GM18951 (cell line): ENCODE results near the gene IL4I1.

Experiments
- POLR2A ChIP-seq: IDR thresholded peaks from 4 replicates; pipeline ENCODE4 v1.6.1; 2011; ENCODE audit warnings: mild to moderate bottlenecking; ENCODE audit not compliant: insufficient read length, insufficient read depth; ENCODE audit errors: extremely low read depth
- in situ Hi-C: fragments of 300-500 bp; cut with MboI; formaldehyde crosslinking; loops from one replicate; pipeline ENCODE4 v1.12.0; 2022; ENCODE audit warnings: low sequenced_read_pairs, mixed read lengths, inconsistent platforms; ENCODE audit not compliant: unreplicated experiment

Gene IL4I1

DNA sequence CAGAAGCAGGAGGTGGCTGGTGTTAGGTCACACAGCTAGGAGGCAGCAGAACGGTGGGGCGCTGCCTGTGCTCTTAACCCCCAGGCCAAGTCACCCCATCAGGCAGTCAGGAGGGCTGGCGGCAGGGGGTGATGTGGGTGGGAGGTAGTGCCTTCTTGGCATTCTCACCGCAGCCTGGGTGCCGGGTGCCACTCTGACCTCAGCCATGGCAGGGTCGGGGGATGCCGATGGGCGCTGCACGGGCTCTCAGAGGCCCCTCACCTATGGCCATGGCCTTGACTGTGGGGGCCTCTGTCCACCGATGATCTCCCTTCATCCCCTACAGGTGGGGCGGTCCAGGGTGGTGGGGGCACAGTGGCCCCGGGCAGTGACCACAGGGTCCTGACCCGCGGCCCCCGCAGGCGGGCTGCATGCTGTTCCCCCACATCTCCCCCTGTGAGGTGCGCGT lies 40.1 kb downstream of the IL4I1 start:
- TF ChIP-seq POLR2A, result peak; percentile 15
- in situ Hi-C loops, result no loop called here

DNA sequence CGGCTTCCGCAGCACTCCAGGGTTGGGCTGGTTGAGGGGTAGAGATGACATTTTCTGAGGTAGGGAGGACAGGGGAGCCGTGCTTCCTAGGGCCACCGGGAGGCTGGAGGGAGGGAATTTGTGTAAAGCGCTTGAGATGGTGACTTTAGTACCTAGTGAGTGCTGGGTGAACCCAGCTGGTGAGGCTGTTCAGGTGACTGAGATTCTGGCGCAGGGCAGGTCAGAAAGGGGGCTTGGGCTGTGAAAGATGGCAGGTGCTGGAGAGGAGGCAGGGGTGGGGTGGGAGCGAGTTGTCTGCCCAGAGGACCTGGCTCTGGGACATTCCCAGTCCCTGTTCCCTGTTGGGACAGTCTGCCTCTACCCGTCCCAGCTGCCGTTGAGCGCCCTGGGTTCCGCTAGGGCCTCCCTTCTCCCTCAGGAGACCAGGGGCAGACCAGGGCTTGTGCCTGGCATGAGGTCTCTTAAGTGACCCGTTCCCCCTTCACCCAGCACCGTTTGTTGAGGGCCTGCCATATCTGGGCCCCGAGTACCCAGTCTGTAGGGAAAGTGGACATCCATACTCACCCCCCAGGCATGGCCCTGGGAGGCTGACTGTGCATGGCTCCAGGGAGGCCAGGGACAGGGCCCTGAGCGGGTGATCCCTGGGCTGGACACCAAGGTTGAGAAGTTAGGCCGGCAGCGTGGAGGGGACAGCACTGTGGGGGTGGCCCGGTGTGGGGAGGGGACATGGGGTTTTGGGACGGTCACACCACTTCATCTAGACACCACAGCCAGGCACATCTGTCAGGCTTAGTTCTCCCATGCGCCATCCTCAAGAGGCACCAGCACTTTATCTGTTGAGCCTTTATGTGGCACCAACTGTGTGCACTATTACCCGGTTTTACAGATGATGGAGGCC lies 40.8 kb downstream of the IL4I1 start:
- in situ Hi-C loops, result no loop called here
- peak; percentile 26 for TF ChIP-seq POLR2A

DNA sequence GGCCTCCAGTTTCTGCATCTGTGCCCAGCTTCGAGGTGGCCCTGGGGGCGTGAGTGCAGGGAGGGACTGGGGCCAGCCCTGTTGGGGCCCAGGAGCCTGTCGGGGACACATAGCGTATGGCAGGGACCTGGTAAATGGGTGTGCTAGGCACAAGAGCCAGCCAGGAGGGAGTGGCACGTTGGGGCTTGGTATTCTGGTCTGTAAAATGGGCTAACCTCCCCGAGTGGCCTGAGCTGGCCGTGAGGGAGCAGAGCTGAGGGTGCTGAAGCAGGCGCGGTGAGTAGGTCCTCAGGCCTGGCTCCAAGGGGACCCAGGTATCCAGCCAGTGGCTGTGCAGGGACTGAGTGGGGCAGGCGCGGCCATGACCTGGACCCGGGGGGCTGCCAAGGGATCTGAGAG lies 41.4 kb downstream of the IL4I1 start:
- in situ Hi-C loops, result no loop called here
- TF ChIP-seq POLR2A, result no peak

DNA sequence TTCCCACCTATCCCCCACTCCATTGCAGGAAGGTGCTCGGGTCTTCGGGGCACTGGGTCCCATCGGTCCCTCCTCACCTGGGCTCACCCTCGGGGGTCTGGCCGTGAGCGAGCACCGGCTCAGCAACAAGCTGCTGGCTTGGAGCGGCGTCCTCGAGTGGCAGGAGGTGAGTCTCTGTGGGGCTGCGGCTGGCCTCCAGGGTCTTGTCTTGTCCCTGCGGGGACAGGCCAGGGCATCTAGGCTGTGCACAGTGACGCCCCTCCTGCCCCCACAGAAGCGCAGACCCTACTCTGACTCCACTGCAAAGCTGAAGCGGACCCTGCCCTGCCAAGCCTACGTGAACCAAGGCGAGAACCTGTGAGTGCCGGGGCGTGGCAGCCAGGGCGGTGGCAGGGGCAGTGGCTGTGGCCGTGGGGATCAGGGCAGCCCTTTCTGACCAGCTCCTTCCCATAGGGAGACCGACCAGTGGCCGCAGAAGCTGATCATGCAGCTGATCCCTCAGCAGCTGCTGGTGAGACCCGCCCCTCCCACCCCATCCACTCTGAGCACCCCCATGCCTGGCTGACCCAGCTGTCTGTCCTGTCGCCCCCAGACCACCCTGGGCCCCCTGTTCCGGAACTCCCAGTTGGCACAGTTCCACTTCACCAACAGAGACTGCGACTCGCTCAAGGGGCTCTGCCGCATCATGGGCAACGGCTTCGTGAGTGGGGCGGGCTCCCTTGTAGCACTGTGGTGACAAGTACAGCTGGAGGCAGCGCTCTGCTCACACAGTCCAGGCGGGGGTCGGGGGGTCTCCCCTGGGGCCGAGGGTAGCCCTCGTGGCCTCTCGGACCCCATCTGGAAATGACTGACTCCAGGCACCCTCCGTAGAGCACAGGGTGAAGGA lies 42.1 kb downstream of the IL4I1 start:
- TF ChIP-seq POLR2A, result peak; percentile 11
- in situ Hi-C loops, result no loop called here

DNA sequence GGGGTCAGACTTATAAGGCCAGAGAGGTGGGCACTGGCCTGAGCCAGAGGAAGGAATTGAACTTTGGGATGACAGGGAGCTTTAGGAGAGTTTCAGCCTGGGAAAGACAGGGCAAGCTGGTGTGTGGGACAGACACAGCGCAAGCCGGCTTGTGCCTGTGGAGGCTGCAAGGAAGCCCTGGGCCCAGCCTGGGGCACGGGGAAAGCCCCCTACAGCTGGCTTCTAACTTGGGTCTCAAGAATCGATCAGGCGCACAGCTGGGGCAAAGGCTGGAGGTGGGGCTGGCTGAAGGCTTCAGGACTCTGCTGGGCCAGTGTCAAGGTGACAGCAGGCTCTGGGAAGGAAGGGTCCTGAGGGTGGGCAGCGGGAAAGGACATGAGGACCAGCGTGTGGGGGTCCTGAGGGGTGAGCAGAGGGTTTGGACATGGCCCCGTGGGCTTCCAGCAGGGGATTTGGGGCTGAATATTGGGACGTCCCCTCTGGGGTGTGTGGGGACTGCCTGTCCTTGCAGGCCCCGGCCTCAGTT lies 42.8 kb downstream of the IL4I1 start:
- in situ Hi-C loops, result no loop called here
- TF ChIP-seq POLR2A, result no peak

DNA sequence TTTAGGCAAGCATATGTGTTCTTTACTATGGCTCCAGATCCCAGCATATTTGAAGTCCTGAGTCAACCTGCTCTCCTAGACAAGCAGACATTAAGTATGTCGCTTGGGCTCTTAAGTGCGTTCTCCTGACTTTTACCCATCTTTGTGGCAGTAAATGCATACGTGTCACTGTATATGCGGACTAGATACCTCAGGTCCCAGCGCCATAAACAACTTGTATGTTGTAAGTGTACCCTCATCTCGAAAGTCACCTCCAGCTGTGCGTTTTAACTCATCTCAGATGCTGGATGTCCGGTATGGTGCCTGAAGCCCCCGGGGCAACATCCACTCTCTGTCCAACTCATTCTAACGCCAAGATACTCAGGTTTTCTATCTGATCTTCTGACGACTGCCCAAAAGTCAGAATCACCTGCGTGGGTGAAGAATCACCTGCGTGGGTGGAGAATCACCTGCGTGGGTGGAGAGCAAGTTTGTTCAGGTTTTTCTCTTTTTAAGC lies 44.0 kb downstream of the IL4I1 start:
- TF ChIP-seq POLR2A, result no peak
- in situ Hi-C loops, result no loop called here

DNA sequence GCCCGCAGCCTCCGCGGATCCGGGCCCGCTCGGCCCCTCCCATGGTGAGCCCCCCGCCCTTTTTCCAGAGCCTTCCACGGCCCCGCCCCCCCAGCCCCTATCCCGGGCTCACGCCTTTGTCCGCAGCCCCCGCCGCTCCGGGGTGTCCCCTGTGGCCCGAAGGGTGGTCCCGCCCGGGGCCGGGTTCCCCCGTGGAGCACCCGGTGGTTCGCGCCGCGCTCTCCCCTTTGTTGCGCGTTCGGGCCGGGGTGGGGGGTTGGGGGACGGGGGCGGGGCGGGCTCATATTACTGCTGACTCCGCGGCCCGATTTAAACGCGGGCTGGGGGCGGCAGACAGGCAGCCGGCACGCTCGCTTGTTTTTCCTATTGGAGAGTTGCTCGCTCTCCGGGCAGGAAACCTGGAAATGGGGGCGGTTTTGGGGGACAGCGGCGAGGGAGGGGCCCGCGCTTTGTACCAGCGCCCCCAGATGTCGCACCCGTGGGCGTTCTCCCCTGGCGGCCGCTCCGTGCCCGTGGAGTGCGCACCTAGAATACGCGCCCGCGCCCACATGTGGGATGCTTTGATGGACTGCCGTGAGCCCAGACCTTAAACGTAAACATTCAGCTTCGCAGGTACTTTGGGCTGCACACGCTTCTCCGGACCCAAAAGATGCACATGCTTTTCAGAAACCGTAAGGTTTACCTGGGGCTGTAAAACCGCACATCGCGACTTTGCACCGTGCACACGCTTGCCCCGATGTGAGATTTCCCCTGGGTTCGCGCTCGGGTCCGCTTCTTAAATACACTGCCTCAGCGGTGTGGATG lies 45.0 kb downstream of the IL4I1 start:
- TF ChIP-seq POLR2A, result no peak
- in situ Hi-C loops, result no loop called here

DNA sequence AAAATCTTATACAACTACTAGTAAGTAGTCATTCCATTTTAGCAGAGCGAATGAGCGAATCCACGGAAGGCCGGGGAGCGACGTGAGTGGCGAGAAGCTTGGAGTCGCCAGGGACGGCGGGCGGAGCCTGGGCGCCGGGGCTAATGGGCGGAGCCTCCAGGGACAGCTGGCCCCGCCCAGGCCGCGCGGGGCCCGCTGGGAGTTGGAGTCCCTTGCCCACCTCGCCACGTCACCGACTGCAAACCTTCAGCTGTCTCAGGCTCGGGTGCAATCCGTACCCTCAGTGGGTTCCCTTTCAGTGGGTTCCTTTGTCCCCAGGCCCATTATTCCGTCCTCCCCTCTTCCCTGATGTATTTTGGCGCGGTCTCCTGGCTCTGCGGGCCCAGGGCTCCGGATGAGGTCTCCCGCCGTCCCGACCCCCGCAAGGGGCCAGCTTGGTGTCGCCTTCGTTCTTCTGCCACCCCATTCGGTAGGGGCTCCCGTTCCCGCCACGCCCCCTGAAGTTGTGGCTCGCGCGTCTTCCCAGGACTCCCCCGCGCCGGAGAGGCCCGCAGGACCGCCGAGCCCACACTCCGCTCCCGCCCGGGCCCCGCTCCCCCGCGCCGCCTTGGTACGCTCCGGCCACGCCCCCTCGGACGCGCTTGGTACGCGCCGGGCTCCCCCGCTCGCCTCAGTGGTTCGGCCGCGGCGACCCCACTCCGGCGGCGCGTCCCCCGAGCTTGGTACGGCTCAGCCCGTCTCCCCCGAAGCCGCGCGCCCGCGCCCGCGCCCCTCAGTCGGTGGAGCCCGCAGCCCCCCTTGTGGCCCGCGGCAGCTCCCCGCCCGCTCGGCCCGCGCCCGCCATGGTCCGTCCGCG lies 46.0 kb downstream of the IL4I1 start, which contains the start of gene PTOV1:
Gene PTOV1 (plus strand): TSS at position 673 of the 856 bp plus-strand sequence.
- peak; percentile 64 for TF ChIP-seq POLR2A
- in situ Hi-C loops, result no loop called here

DNA sequence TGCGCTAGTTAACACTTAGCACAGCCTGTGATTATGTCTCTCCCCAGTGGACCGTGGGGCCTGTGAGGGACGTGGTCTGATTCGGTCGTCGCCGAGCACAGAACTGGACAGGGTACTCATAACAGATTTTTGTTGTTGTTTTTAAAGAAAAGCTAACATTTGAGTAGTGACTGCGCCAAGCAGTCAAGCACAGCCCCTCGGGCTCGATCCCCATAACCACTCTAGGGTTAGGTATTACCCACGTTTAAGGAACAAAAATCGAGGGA lies 46.5 kb downstream of the IL4I1 start:
- no peak for TF ChIP-seq POLR2A
- in situ Hi-C loops, result no loop called here

DNA sequence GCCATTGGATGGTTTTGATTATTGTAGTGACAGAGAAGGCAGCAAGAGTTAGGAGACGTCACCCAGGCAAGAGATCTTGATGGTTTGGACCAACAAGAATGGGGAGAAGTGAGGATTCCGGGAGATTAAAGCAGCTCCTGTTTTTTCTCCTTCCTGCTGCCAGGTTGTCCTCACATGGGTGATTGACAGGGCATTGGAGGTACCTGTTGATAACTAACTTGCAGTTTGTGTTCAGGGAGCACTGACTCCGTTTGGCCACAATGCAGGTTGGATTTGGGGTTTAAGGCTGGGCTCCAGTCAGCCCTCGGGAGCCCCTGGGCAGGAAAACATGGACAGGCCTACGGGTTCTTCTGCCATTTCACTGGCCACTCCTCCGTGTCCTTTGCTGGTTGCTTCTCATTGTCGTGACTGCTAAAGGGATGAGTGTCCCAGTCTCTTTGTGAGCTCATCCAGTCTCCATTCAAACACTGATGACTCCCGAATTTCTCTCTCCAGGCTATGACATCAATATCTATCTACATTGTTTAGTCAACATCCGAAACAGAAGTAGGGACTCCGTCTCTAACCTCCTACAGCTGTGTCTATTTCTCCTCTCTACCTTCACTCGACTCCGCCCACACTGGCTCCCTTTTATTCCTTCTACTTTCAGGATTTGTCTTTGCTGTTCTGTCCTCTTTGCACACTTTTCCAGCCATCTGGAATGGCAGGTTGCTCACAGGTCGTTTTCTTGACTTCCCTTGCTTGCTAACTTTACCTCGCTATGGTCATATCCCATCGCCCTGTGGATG lies 47.1 kb downstream of the IL4I1 start:
- TF ChIP-seq POLR2A, result no peak
- in situ Hi-C loops, result no loop called here

DNA sequence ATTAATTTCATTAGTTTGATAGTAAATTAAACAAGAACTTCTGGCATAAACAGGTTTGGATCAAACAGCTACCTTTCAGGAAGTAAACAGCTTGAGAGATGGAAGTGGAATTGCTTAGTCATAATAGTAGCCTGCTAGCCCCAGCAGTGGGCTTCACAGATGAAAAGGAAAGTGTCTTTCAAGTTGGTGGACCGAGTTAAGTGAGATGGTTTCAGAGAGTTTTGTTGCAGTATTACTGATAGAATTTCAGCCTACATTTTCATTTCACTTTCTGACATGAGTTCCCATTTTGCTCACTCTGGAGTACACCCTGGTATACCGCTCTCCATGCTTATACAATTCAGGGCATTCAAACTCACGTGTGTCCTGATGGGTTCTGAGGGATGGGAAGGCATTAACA lies 47.7 kb downstream of the IL4I1 start:
- in situ Hi-C loops, result no loop called here

More for the DNA sequence above, 47.7 kb downstream of the IL4I1 start:
- no peak for TF ChIP-seq POLR2A
